BE2C (cell line): ENCODE data around the gene TAPBPL.

Experiments
- DNase-seq: peaks from one replicate; pipeline ENCODE4 v3.0.0-alpha.2; 2020
- H3K27me3 ChIP-seq: fragments of 250-450 bp; sonication (Bioruptor Pico); 2 replicates; pipeline ENCODE4 v1.5.1; 2020; ENCODE audit warnings: mild to moderate bottlenecking
- H3K36me3 ChIP-seq: fragments of 250-450 bp; sonication (Bioruptor Pico); 2 replicates; pipeline ENCODE4 v1.5.1; 2020; ENCODE audit warnings: mild to moderate bottlenecking
- H3K4me1 ChIP-seq: fragments of 250-450 bp; sonication (Bioruptor Pico); 2 replicates; pipeline ENCODE4 v1.5.1; 2020
- H3K4me3 ChIP-seq: 2 replicates; pipeline ENCODE4 v1.5.1; 2011; ENCODE audit warnings: low read depth, low read length
- H3K9me3 ChIP-seq: fragments of 250-450 bp; sonication (Bioruptor Pico); 2 replicates; pipeline ENCODE4 v1.5.1; 2020
- CTCF ChIP-seq: IDR thresholded peaks from 2 replicates; pipeline ENCODE4 v1.5.1; 2012; ENCODE audit warnings: mild to moderate bottlenecking, low read depth, low read length

Gene TAPBPL

GRCh38 chr12:6450869-6451347, 934 bp upstream of the TAPBPL start:
- H3K9me3 ChIP-seq = no peaks in the 10 kb centered on the region
- H3K4me1 ChIP-seq = peaks cover 12% of the 10 kb centered on the region
- H3K36me3 ChIP-seq = no peaks in the 10 kb centered on the region; the same call in 1 of the 2 replicates
- no peak for TF ChIP-seq CTCF
- H3K4me3 ChIP-seq = peak overlapping the region; percentile 91
- H3K27me3 ChIP-seq = no peaks in the 10 kb centered on the region
- DNase-seq = no peak

GRCh38 chr12:6452245-6452943, 552 bp downstream of the TAPBPL start:
- Histone ChIP-seq H3K36me3 (no peaks in the 10 kb centered on the region; the same call in none of the 2 replicates), H3K4me3 (peak overlapping the region; percentile 91), H3K27me3 (no peaks in the 10 kb centered on the region), H3K9me3 (no peaks in the 10 kb centered on the region), H3K4me1 (peaks cover 12% of the 10 kb centered on the region)
- no peak for DNase-seq
- no peak for TF ChIP-seq CTCF

GRCh38 chr12:6452944-6453630, 1.2 kb downstream of the TAPBPL start:
- no peaks in the 10 kb centered on the region for H3K27me3 ChIP-seq
- DNase-seq = no peak
- H3K4me1 ChIP-seq = peaks cover 12% of the 10 kb centered on the region
- TF ChIP-seq CTCF = no peak
- H3K36me3 ChIP-seq = peaks cover 6% of the 10 kb centered on the region
- H3K4me3 ChIP-seq = peak overlapping the region; percentile 91
- no peaks in the 10 kb centered on the region for H3K9me3 ChIP-seq

GRCh38 chr12:6457220-6457945, 5.5 kb downstream of the TAPBPL start:
- Histone ChIP-seq H3K4me1 (peaks cover 5% of the 10 kb centered on the region), H3K4me3 (no peak overlapping the region), H3K27me3 (no peaks in the 10 kb centered on the region), H3K36me3 (peaks cover 23% of the 10 kb centered on the region), H3K9me3 (no peaks in the 10 kb centered on the region)
- no peak for TF ChIP-seq CTCF
- no peak for DNase-seq

- H3K9me3 ChIP-seq = no peaks in the 10 kb centered on the region
- H3K36me3 ChIP-seq = peaks cover 32% of the 10 kb centered on the region
- H3K27me3 ChIP-seq = no peaks in the 10 kb centered on the region
Observed at GRCh38 chr12:6458281-6459003, 6.6 kb downstream of the TAPBPL start.

More at GRCh38 chr12:6458281-6459003, 6.6 kb downstream of the TAPBPL start:
- no peaks in the 10 kb centered on the region for H3K4me1 ChIP-seq
- no peak for DNase-seq
- no peak for TF ChIP-seq CTCF
- H3K4me3 ChIP-seq = no peak overlapping the region
